HG02610 (cell line): ENCODE data around the gene NLRC3.

Source experiments
- ATAC-seq: cut with Tn5 transposase; IDR thresholded peaks from one replicate; pipeline ENCODE4 v1.9.1; 2021; ENCODE audit warnings: mild to moderate bottlenecking, moderate library complexity; ENCODE audit not compliant: unreplicated experiment

NLRC3 gene

DNA sequence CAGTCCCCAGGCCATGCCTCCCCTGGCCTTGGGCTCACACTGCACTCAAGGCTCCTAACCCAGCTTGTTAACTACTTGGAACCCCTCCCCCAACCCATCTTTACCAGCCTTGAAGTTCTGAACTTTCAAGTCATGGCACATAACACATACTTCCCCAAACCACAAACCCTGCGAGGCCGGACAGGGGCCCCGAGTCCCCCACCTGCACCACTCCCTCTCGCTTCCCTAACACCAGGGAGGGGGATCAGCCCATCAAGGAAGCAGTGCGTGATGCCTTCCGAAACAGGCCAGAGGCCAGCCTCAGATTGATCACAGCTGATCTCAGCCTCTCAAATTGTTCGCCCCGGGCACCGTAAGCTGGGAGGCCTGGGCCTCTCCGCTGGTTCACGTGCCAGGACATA, 3.0 kb upstream of the NLRC3 start:
- no peak for ATAC-seq

DNA sequence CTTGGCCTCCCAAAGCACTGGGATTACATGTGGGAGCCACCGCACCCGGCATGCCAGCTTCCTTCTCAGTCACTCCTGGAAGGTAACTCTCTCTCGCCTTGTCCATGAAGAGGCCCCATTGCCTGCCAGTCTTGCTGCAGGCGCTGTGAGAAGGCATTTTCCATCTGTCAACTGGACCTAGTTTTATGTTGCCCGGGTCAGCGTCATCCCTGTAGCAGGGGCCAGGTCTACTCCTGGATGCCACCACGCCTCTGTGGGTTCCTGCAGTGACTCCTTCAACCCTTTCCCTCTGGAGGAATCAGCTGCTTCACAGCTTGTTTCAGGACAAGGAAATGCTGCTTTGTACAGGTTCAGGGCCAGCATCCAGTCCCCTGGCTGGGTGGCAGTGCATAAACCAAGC, 2.6 kb upstream of the NLRC3 start:
- ATAC-seq, result no peak

DNA sequence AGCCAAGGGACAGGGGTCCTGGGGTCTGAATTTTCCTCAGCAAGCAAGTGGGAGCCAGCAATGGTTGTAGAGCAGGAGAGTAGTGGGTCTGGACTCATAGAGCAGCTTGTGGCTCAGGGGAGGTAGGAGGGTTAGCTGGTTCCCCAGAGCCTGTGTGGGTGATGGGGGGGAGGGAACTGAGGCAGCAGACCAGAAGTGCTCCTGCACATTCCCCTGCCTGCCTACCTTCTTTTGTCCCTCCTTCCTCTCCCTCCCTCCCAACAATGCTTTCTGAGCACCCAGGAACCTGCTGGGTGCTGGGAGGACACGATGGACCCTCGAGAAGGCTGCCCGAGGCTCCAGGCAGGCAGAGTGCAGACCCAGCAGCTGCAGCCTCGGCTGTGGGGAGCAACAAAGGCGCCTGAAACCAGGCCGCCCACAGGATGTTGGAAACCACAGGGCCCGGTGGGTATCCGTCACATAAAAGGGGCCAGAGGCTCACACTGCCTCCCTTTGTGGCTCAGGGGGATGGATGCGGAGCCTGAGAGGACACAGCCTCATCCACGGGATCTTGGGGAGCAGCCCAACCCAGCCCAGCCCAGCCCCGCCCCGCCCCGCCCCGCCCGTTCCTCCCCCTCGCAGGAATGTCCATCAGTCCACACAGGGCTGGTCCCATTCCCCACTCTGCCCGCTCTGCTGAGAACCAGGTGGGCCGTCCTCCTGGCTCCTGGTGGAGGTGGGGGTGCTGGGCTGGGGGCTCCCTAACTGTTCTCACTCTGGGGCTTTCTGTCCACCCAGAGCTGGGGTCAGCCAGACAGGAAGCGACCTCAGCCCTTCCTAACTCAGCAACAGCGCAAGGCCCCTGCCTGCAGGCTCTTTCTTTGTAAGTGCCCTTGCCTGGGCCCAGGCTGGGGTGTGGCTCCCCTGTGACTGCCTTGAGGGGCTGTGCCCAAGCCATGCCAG, 1.7 kb upstream of the NLRC3 start:
- peak; percentile 55 for ATAC-seq

DNA sequence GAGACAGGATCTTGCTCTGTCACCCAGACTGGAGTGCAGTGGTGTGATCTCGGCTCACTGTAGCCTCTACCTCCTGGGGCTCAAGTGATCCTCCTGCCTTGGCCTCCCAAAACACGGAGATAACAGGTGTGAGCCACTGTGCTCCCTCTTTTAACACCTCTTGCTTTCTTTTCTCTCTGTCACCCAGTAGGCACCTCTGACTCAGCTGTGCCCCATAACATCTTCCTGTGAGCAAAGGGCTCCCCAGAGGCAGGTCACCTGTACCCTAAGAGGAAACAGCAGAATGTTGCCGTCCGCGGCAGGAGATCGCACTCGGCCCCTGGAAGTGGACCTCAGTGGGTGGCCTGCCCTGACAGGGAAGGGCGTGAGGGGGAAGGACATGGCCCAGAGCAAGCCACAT, 918 bp upstream of the NLRC3 start:
- ATAC-seq, result no peak

DNA sequence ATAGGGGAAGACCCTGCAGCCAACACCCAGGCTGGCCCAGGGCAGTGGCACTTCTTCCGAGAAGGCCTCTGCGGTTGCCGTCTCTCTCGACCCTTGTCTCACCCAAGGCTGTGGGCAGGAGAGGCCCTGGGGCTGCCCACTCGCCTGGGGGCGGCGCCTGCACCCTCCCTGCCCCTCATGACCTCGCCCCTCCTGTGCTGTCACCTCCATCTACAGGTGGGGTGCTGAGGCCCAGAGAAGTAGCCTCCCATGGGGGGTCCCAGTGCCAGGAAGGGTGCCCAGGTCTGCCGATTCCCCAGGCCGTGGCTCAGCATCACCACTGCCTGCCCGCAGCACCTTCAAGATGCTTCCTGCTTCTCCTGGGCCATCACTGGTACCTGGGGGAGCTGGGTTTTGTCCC, 992 bp downstream of the NLRC3 start:
- ATAC-seq, result no peak

DNA sequence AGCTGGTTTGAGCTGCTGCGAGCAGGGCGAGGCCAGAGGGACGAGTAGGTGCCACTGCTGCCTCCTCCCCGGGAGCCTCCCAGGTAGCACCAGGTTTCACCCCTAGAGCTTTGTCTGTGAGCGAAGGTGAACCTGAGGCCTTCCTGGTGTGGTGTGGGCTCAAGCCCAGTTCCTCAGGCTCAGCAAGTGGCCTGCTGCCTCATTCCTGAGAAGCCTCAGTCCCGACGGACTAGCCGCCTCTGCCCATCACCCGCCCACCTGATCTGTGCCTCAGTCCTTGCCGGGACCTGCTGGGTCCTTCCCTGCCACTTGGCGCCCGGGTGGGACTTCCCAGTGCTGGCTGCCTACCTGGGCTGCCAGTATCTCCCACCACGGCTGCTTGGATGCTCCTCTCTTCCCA, 1.7 kb downstream of the NLRC3 start:
- ATAC-seq, result no peak

DNA sequence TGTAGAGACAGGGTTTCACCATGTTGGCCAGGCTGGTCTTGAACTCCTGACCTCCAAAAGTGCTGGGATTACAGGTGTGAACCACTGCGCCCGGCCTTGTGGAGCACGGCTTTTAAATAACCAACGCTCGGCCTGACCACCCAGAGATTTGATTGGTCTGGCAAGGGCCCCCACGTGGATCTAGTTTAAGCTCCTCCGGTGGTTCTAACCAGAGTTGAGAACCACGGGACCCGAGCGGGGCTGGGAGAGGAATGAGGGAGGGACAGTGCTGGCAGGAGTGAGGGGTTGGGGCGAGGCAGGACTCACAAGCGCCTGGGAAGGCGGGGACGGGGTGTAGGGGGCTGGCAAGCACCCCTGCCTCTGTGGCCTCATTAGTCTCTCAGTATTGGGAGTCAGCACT, 3.0 kb downstream of the NLRC3 start:
- ATAC-seq, result no peak

DNA sequence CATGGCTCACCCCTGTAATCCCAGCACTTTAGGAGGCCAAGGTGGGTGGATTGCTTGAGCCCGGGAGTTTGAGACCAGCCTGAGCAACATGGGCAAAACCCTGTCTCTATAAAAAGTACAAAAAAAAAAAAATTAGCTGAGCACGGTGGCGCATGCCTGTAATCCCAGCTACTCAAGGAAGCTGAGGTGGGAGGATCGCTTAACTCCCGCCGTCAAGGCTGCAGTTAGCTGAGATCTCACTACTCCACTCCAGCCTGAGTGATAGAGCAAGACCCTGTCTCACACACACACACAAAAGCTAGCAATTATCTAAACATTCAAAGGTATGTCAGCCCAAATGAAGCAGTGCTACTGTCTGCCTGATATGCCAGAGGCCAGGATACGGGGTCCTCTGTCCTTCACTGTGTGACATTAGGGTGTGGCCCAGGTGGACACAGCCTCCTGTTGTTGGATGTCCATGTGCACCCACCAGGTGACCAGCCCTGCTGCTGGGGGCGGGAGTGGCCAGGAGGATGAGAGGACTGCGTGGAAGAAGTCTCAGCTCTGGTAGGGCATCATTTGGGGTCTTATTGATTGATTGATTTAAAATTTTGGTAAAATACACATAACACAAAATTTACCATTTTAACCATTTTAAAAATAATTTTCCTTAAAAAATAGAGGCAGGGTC, 3.9 kb downstream of the NLRC3 start:
- no peak for ATAC-seq

DNA sequence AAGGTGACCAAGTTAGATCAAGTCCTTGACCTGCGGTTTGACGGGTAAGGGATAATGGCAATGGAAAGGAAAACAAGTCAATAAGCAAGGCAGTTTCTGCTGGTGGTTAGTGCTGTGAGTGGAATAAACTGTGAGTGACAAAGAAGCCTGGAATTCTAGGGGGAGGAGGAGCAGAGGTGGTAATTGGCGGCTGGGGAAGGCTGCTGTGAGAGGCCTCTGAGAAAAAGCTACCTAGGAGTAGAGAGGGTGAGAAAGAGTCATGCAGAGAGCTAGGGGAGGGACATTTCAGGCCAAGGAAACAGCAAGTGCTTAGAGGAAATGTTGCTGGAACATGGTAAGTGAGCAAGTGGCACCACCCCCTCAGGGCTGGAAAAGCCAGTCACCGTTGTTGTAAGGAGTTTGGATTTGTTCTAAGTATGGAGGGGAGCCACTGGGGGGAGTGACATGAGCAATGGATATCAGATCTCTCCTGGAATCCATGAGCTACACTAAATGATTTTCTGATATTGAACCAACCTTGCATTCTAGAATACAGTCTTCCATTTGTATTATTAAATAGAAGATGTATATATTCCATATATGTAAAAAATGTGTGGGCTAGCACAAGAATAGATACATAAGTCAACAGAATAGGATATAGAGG, 6.7 kb downstream of the NLRC3 start:
- ATAC-seq, result no peak

DNA sequence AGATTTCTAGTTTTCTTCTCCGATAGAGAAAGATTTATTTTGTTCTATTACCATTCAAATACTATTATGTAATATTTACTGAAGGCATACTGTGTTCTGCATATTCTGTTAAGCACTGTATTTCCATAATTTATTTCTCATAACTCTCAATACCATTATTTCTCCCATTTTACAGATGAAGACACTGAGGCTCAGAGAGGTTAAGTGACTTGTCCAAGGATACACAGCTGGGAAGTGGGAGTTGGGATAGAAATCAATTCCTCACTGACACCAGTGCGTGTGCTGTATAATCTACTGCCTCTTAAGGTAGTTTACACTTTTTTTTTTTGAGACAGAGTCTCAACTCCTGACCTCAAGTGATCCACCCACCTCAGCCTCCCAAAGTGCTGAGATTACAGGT, 7.4 kb downstream of the NLRC3 start:
- no peak for ATAC-seq

DNA sequence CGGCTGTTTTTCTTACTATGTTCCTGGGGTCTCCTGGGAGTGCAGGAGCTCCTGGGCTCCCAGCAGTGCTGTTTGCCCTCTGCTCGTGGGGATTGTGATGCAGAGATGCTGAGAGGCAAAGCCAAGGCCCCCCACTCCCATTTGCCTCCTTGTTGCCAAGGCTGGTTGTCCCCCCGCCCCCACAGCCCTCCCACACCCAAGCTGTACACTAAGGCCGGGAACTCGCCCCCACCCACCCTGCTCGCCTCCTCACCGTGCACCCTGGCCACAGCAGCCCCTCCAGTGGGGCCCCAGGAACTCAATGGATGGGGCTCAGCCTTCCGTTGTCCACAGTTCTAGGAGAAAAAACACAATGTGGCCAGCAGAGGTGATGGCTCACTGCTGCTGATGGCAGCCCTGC, 10.2 kb downstream of the NLRC3 start:
- ATAC-seq, result no peak

DNA sequence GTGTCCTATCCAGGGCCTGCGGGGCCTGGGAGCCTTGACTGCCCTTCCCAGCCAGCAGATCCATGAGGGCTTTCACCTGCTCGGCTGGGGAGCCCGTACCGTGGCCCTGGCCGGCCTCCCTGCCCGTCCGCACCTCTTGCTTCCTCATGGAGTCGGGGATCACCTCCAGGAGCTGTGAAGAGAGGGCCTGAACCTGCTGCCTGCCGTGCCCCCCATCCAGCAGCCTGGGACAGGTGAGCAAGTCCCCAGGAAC, 12.4 kb downstream of the NLRC3 start:
- ATAC-seq, result no peak

DNA sequence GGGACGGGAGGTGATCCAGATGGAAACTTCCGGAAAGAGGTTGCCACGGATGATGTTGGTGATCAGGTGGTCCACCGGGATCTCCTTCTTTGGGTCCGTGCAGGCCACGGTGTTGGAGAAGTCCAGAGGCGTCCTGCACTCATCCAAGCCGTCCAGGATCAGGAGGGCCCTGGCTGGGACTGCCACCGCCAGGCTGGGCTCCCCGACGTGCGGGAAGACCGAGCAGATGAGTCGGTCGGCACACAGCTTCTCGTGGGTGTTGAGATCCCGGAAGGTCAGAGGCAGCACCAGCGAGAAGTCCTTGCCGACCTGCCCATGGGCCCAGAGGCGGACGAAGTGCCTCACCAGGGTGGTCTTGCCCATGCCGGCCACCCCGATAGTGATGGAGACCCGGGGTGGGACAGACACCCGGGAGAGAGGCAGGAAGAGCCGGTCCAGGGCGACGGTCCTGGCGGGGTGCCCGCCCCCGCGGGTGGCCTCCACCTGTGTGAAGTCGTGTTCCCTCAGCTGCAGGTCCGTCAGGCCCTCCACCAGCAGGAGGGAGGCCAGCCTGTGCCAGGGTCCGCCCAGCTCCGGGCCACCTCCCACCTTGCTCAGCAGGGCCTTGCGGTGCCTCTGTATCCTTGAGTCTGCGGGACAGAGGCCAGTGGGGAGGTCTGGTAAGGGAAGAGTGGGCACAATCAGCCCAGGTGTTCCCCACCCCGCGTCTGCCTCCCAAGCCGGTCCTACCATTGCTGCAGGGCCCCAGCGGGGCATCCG, 12.9 kb downstream of the NLRC3 start:
- no peak for ATAC-seq

DNA sequence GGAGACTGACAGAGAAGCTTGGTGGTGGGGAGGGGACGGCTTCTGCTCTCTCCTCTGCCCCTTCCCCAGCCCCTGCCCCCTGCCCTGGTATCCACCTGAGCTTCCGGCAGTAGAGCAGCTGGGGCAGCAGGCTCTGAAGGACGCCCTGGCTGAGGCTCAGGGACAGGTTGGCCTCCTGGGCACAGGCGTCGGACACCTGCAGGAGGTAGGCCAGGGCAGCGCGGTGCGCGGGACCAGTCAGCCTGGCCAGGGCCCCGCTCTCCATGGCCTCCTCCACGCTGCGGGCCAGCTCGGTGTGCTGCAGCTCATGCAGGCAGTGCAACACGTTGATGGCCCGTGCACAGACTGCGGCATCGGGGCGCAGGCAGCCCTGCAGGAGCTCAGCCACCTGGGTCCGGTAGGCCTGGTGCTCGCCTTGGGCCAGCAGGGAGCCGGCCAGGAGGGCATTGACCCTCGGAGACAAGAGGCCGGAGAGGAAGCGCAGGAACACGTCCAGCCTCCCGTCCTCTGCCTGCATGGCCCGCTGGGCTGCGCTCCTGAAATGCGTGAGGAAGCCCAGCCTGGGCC, 14.2 kb downstream of the NLRC3 start:
- ATAC-seq, result no peak

DNA sequence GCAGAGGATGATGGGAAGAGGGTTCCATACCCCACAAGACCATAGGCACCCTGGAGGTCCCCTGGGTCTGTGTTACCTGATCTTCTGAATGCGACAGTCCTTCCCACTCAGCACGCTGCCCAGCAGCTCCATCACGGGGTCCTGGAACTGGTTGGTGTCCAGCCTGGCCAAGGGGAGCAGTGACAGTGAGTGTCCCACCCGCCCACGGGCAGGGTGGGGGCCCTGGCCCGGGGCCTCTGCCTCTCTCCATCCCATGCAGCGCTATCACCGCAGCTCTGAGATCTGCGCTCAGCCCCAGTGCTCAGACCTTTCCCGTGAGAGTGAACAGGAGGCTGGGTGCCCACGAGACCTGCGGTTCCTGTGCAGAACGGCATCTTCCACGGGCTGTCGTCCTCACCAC, 15.6 kb downstream of the NLRC3 start:
- ATAC-seq, result no peak

DNA sequence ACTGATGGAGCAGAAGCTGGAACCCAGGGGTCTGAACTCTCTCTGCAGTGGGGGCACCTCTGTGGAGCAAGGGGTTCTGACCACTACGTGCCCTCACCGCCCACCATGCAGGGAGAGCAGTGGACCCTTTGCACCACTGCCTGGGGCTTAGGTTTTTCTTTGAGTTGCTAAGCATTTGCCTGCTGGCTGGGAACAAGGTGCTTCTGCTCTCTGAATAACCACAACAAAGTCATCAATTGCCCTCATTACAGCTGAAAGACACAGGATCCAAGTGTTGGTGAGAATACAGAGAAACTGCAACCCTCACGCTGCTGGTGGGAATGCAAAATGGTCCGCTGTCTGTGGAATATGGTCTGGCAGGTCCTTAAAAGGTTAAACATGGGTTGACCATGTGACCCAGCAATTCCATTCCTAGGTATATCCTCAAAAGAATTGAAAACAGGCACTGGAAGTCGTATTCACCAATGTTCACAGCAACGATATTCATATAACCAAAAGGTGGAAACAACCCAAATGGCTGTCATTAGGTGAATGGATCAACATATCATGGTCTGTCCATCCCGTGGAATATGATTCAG, 22.8 kb downstream of the NLRC3 start:
- ATAC-seq, result no peak

DNA sequence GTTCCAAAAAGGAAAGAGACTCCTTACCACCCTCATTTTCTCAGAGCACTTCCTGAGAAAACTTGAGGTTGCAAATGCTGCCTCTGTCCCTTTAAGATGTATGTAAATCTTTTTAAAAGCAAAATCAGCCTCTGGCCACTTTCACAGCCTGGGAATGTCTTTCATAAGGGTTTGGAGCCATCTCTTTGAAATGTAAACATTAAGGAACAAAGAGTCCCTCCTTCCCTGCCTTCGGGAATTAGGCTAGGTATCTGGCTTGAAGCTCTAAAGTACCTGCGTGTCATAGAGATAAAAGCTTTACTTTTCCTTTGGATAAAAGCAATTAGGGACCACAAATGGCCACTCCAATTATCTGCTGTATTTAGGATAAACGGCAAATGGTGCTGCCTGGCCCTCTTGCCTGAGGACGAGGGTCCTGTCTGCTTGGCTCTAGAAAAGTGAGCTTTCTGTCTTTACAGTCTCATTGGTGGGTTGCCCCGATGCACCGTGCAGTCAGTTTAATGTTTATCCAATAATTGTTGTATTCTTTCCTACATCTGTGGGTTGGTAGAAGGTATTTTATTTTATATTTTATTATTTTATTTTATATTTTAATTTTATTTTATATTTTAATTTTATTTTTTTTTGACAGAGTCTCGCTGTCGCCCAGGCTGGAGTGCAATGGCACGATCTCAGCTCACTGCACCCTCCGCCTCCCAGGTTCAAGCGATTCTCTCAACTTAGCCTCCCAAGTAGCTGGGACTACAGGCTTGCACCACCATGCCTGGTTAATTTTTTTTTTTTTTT, 23.9 kb downstream of the NLRC3 start:
- no peak for ATAC-seq

DNA sequence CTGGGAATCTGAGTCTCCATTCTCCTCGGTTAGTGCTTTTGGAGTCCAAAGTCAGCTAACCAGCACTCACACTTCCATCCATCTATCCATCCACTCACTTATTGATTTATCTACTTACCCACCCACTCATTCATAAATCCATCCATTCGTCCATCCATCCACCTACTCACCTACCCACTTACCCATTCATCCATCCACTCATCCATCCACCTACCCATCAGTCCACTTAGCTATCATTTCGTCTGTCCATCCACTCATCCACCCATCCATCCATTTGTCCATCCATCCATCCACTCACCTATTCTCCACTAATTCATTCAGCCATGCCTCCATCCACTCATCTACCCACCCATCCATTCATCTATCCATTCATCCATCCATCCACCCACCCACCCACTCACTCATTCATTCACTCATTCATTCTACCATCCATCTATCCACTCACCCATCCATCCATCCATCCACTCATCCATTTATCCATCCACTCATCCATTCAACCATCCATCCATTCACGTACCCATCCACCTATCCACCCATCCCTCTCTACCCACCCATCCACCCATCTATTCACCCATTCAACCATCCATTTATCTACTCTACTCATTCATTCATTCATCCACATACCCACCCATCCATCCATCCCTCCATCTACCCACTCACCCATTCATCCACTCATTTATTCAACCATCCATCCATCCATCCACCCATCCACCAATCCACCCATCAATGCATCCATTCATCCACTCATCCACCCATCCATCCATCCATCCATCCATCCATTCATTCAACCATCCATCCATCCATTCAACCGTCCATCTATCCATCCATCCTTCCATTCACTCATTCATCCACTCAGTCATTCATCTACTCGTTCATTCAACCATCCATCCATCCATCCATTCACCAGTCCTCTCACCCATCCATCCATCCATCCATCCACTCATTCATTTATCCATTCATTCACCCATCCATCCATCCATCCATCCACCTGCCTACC, 26.1 kb downstream of the NLRC3 start:
- no peak for ATAC-seq

DNA sequence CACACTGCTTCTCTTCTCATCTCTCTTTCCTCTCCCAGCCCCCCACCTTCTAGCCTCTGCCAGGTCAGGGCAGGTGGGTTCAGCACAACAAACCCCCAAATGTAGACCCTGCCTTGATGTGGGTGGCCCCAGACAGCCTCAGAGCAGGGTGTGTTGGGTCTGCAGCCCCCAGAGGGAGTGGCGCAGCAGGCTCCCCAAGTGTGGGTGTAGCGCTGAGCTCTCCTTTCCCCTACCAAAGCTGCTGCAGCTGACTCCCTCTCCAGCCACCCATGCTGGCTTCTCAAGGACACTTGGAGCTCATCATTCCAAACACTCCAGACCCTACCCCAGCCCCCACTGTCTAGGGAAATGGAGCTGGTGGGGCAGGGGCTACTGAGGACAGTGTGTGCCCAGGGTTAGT, 27.3 kb downstream of the NLRC3 start:
- no peak for ATAC-seq
